ENCODE results near the gene KRT20.

GRCh38 chr17:40884708-40885512 lies at the start of gene KRT20:
- no peak for TF ChIP-seq CTCF (IDR thresholded peaks at IDR 0.05)
- no peak for TF ChIP-seq POLR2A (IDR thresholded peaks at IDR 0.05)

All from prostate gland (tissue), 2 donors.